AG09309 (cell line): ENCODE measurements around the gene OMA1.

Experiments used
- DNase-seq: peaks from one replicate; pipeline ENCODE4 v3.0.0-alpha.2; 2010; ENCODE audit warnings: low read depth
- H3K4me3 ChIP-seq: 2 replicates; pipeline ENCODE4 v1.5.1; 2011; ENCODE audit warnings: mild to moderate bottlenecking, low read depth, low read length, moderate library complexity; ENCODE audit not compliant: control insufficient read depth
- CTCF ChIP-seq: IDR thresholded peaks from 2 replicates; pipeline ENCODE4 v1.5.1; 2011; ENCODE audit warnings: mild to moderate bottlenecking, low read depth, low read length, inconsistent platforms; ENCODE audit not compliant: insufficient read depth, control insufficient read depth; ENCODE audit errors: missing control alignments

The OMA1 gene

GRCh38 chr1:58575551-58576324, 29.2 kb upstream of the OMA1 start:
- no peak for DNase-seq
- TF ChIP-seq CTCF: no peak
- H3K4me3 ChIP-seq: no peak overlapping the region

DNA sequence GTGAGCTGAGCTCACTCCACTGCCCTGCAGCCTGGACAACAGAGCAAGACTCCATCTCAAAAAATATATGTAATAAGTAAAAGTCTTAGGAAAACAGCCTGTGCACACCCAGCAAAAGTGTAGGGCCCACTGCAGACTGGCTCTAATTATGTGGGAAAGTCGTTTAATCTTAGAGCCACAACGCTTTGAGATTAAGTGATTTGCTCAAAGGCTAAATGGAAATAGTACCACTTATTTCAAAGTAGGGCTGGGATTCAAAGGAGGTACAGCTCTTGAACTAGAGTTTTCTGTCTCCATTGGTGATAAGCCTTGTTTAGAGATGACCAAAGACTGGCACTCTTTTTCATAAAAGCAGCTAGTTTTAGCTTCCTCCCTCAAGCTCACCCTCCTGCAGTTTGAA, 28.3 kb upstream of the OMA1 start:
- TF ChIP-seq CTCF: no peak
- no peak overlapping the region for H3K4me3 ChIP-seq
- no peak for DNase-seq

GRCh38 chr1:58573705-58574591, 27.4 kb upstream of the OMA1 start:
- no peak overlapping the region for H3K4me3 ChIP-seq
- no peak for TF ChIP-seq CTCF
- DNase-seq: no peak

DNA sequence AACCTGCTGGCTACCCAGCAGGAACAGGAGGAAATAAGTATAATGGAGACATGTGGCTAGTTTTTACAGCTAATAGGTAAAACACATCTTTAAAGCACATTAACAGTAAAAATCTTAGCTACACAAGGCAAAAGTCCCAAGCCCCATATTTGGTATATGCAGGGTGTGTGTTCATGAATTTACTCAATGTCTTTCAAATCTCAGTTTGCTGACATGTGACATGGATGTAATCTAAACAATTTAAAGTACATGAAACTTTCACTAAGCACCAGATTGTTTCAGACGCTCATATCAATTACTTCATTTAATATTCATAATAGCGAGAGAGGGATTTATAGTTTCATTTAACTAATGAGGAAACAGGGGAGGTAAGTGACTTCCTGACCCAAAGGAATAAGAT, 26.6 kb upstream of the OMA1 start:
- H3K4me3 ChIP-seq: no peak overlapping the region
- DNase-seq: no peak
- no peak for TF ChIP-seq CTCF

- DNase-seq: no peak
- TF ChIP-seq CTCF: no peak
- no peak overlapping the region for H3K4me3 ChIP-seq
Observed at GRCh38 chr1:58572690-58573089, 26.2 kb upstream of the OMA1 start.

- TF ChIP-seq CTCF: no peak
- DNase-seq: no peak
- no peak overlapping the region for H3K4me3 ChIP-seq
Observed at GRCh38 chr1:58571616-58572015, 25.1 kb upstream of the OMA1 start.
